HUDEP-2 (cell line): ENCODE data around the gene LRRC8D.

ENCODE experiments used
- DNase-seq, 76 experiments: peaks; one replicate each; lab custom pipeline; 2025; ENCODE audit not compliant: unreplicated experiment in 76 of 76; lab: John Stamatoyannopoulos, UW

The LRRC8D gene

DNA sequence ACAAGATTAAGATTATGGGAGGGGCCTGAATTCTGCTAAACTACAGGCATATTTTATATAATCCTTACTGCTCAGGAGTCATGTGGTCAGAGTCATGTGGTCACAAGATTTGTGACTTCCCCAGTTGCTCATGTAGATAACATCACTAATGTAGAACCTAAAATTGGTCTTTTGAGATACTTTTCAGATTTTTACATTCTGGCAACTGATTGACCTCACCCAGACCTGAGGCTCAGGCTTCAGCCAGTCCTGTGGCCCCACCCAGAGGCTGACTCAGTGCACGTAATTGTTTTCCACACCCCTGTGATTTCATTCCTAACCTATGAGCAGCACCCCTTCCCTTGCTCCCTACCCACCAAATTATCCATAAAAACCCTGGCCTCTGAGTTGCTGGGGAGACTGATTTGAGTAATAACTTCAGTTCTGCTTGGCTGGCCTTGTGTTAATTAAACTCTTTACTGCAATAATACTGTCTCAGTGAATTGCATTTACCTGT is 132.3 kb downstream of the LRRC8D start:
- peak in 51 of 76 experiments; percentile 4 to 68 (median 33) for DNase-seq

- DNase-seq, result no peak
Measured at GRCh38 chr1:89953929-89954328, 133.1 kb downstream of the LRRC8D start.

- no peak for DNase-seq
Measured at GRCh38 chr1:89954401-89954800, 133.6 kb downstream of the LRRC8D start.

DNA sequence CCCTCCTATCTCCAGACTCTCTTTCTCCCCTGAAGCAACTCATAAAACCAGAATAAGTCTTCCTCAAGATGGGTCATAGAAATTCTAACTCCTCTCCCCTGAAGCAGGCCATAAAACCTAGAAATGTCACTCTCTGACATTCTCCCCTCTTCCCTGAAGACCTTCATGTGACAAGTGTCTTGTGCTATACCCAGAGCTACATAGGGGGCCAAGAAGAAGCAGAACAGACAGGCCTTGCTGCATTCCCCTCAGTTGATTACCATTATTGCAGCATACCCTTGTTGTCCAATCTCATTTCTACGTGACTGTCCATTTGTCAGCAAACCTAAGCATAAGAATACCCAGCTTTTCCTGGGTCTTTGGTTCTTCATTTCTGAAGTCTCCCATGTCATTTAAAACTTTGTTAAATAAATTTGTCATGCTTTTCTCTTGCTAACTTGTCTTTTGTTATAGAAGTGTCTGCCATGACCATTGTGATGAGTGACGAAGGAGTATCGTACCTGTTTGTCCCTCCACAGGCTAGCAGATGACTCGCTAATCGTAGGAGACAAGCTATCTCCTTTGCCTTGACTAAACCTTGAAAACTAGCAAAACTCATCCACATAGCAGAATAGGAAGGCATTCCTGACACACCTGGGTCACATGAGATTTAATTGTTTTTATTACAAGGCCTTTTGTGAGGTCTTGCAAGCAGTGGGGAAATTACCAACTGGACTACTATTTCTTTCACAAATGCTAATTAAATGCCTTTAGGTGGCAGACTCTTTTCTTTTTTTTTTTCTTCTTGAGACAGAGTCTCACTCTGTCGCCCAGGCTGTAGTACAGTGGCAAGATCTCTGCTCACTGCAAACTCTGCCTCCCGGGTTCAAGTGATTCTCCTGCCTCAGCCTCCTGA is 134.7 kb downstream of the LRRC8D start:
- DNase-seq, result no peak

- DNase-seq, result peak in 1 of 76 experiments; percentile 19
Measured at GRCh38 chr1:89957107-89957506, 136.3 kb downstream of the LRRC8D start.

- DNase-seq, result no peak
Measured at GRCh38 chr1:89958851-89959654, 138.2 kb downstream of the LRRC8D start.

DNA sequence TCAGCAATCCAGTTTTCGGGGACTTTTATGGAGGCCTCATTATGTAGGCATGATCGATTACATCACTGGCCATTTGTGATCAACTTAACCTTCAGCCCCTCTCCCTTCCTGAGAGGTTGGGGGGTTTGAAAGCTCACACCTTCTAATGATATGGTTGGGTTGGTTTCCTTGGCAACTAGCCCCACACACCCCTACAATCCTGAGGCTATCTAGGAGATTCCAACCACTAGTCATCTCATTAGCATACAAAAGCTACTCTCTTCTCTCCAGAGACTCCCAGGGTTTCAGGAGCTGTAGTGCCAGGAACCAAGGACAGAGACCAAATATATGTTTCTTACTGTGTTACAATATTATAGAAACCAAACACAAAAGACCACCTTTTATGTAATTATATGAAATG is 138.9 kb downstream of the LRRC8D start:
- DNase-seq, result no peak

DNA sequence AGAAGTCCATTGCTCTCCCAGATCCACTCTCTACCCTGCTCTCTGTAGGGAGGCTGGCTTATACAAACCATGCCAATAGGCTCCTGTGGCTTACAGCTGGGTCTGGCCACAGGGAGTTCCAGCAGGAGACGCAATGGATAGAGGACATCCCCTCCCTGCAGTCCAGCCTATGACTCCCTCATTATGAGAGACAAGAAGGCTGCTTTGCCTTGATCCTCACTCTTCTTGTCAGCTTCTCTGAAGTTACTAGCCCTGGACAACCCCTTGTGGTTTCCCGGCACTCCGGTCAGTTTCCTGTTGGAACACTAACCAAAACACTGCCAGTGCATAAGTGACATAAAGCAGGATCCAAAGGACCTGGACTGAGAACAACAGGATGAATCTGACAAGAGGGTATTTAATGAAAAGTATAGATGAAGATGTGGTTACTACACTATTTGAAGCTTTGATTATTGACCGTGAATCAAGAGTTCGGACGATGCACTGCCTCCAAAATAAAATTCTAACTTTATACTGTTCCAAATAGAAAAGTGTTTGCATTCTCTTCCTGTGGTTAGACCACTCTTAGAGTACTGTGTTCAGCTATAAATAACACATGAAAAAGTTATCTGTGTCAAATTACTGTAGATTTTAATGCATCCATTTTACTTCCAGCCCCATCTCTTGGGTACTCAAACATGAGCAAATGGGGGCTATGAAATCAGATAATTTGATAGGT is 141.4 kb downstream of the LRRC8D start:
- no peak for DNase-seq

GRCh38 chr1:89962742-89963075 is 141.9 kb downstream of the LRRC8D start:
- DNase-seq, result no peak

DNA sequence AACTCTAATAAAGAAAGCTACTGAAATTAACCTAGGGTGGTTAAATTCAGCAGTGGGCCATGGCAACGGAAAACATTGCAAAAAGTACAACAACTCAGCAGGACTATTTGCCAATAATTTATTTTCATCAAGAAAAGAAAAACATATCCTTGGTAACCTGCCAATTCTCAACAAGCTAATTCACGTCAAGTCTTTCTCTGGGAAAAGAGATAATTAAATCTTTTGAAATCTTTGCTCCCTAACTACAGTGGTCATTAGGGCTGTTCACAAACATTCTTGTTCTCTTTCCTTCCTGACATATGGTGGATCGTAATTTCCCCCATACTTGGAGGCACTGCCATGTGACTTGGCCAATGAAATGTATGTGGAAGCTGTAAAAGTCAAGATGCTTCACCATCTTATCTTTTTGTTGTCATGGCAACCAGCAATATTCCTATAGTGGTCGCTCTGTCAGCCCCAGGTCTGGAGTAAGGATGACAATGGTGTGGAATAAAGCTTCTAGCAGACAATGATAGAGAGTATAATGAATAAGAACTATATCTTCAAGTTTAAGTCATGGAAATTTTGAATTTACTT is 144.4 kb downstream of the LRRC8D start:
- no peak for DNase-seq

DNA sequence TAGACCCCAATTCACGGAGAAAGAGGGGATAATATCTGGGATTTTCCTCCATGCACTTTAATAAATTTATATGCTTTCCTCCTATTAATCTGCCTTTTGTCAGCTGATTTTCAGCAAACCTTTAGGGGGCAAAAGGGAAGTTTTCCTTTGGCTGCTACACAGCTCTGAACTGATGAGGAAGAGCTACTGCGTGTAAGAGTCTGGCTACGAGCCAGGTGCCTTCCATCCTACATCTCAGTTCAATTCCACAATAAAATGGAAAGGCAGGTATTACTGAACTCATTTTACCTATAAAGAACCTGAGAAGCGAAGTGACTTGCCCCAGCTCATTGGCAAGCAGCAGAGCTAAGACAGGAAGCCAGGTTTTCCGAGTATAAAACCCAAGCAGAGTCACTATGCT is 145.8 kb downstream of the LRRC8D start:
- no peak for DNase-seq

- DNase-seq, result no peak
Measured at GRCh38 chr1:89971600-89971999, 150.8 kb downstream of the LRRC8D start.

DNA sequence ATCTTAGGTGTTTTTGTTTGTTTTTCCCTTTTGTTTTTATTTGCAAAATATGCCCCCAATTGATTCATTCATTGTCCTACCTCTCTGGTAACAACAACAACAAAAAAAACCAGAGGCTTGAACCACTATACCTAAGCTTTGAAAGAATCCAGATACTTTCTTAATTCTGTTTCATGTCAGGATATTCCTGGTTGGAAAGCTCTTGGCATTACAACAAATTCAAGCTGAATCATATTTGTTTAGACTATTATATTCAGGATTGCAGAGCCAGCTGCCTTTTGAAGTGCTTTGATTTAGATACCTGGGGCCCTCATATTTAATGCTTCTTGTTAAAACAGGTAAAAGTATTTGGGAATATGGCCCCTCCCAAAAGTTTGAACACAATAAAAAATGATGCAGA is 151.2 kb downstream of the LRRC8D start:
- no peak for DNase-seq

DNA sequence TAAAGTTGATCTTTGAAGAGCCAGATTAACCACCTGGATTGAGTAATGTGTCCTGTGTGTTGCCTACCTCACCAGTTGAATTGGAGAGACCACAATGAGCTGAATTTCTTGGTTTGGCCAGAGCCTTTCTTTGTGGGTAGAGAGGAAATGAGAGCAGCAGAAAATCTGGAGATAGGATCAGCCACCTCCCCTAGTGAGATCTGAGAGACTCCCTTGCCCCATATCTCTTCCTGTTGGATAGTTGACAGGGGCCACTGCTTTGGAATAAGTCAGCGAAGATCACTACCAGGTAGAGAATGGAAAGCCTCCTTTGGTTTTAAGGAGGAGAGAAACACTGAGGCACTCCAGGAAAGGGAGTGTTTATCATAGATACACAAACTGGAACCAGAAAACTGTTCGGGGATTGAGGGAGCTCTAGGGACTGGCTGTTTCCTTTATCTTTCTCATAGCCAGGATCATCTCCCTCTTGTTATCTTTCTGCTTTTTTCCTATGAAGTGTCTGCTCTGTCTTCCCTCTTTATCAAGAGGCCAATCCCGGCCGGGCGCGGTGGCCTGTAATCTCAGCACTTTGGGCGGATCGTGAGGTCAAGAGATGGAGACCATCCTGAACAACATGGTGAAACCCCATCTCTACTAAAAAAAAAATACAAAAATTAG is 152.8 kb downstream of the LRRC8D start:
- DNase-seq, result peak in 1 of 76 experiments; percentile 3

- no peak for DNase-seq
Measured at GRCh38 chr1:89974256-89974655, 153.4 kb downstream of the LRRC8D start.

- peak in 6 of 76 experiments; percentile 5 to 35 (median 26) for DNase-seq
Measured at GRCh38 chr1:89974696-89975470, 154.1 kb downstream of the LRRC8D start.

DNA sequence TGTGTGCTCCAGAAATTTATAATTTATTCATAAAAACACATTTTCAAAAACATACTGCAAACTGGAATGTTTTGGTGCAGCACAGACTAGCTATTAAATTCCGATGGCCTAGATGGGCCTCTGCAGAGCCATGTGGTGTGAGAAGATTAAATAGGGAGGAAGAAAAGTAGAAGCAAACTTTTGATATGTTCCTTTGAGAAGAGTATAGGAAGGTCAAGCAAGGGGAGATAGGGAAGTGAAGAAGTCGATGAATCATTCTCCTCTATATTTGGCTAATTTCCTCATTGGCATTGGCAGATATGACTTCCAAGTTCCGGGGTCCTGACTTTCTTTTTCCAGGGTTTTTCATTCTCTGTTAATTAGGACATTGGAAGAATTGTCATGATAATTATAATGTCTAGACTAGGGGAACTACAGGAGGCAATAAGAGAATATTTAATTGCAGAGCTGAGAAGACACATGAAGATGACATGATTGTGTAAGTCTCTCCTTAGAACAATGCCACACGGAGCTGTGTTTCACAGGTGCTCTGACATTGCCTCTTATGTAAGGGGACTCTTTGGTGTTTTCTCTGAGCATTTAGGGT is 154.8 kb downstream of the LRRC8D start:
- peak in 8 of 76 experiments; percentile 5 to 45 (median 22) for DNase-seq

DNA sequence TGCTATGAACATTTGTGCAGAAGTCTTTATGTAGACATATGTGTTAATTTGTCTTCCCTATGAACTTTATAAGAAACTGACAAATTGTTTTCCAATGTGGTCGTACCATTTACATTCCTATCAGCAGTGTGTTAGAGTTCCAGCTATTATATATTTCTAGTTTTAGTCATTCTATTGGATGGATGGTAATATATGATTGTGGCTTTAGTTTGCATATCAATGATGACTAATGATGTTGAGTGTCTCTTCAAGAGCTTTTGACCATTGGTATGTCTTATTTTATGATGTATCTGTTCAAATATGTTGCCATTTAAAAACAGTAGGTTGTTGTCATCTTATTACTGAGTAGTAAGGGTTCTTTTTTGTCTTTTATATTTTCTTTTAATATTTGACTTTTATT is 157.9 kb downstream of the LRRC8D start:
- no peak for DNase-seq

GRCh38 chr1:89980605-89981004 is 159.8 kb downstream of the LRRC8D start:
- no peak for DNase-seq
